ENCODE results near the gene NFATC2.

DNA sequence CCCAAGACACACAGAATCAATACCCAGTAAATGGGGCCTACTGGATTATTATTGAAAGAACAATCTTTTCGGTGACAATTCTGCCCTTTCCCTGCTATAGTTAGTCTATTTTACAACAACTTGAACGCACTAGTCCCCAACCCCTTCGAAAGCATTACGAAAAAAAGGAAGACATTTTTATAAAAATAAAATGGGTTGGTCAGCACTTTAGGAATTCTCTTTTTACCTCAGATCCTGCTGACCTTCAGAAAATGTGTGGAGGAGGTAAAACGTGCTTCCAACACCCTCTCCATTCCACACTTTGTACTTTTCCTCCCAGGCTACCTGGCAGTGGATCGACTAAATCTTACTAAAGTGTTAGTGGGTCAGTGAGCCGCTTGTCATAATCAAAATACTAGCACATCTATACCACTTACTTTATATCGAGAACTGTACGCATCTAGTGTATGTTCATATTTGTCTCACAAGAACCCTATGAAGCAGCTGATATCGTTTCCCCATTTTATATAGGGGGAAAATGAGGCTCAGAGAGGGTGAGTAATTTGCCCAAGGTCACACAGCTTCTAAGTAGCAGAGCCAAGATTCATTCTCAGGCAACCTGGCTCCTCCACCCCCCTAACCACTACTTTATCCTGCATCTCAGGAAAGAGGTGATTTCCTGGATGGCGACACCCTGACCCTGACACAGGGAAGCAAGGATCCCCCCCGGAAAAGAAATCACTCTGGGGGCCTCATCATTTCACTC lies 10.6 kb downstream of the NFATC2 start:
- TF ChIP-seq, protein P1, sequence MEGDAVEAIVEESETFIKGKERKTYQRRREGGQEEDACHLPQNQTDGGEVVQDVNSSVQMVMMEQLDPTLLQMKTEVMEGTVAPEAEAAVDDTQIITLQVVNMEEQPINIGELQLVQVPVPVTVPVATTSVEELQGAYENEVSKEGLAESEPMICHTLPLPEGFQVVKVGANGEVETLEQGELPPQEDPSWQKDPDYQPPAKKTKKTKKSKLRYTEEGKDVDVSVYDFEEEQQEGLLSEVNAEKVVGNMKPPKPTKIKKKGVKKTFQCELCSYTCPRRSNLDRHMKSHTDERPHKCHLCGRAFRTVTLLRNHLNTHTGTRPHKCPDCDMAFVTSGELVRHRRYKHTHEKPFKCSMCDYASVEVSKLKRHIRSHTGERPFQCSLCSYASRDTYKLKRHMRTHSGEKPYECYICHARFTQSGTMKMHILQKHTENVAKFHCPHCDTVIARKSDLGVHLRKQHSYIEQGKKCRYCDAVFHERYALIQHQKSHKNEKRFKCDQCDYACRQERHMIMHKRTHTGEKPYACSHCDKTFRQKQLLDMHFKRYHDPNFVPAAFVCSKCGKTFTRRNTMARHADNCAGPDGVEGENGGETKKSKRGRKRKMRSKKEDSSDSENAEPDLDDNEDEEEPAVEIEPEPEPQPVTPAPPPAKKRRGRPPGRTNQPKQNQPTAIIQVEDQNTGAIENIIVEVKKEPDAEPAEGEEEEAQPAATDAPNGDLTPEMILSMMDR (IDR thresholded peaks at IDR 0.05; ENCODE audit: insufficient read depth, low read depth, low read length) = no peak
- no peak for TF ChIP-seq EZH2 (IDR thresholded peaks at IDR 0.05; ENCODE audit: insufficient read depth, low read length)

All from astrocyte (in vitro differentiated cells and primary cell).